Right renal cortex interstitium (tissue), 3 donors: ENCODE data around the gene KICS2. TPM values are rescaled to one million over a fixed set of nuclear protein-coding genes. Genes with fewer than 3 reads are reported as not detected.

ENCODE experiments used
- DNase-seq, 3 donors: peaks; one replicate each; pipeline ENCODE4 v3.0.0-alpha.2; 2013; ENCODE audit warnings: low read depth in 3 of 3, low spot score in 2 of 3
- polyA plus RNA-seq, 3 donors: library from polyadenylated mRNA; unstranded; fragments of 120-200 nt; gene quantifications; one replicate each; pipeline ENCODE4 v1.2.1, GENCODE V29; 2013; ENCODE audit not compliant: insufficient read length in 3 of 3

The KICS2 gene
- polyA plus RNA-seq, result 1 to 10 TPM; 5.0 TPM

GRCh38 chr12:64222009-64222765 lies at the start of gene KICS2:
TSS of gene KICS2 (minus strand) at chr12:64222296. CDS start at chr12:64222237, 59 bp downstream.
- peak; percentile 82 to 89 (median 87) for DNase-seq

- DNase-seq, result no peak
These were observed 48.3 kb upstream of the KICS2 start for GRCh38 chr12:64270411-64270810.

- DNase-seq, result no peak
These were observed 47.1 kb upstream of the KICS2 start for GRCh38 chr12:64269161-64269560.

- DNase-seq, result no peak
These were observed 46.3 kb upstream of the KICS2 start for GRCh38 chr12:64268409-64268808.

GRCh38 chr12:64265839-64266238 lies 43.7 kb upstream of the KICS2 start:
- DNase-seq, result no peak

- no peak for DNase-seq
These were observed 39.7 kb upstream of the KICS2 start for GRCh38 chr12:64261813-64262212.

GRCh38 chr12:64258576-64258975 lies 36.5 kb upstream of the KICS2 start:
- DNase-seq, result no peak

GRCh38 chr12:64256166-64256800 lies 34.2 kb upstream of the KICS2 start:
- peak; percentile 52 to 57 (median 52) for DNase-seq

GRCh38 chr12:64255249-64255648 lies 33.2 kb upstream of the KICS2 start:
- no peak for DNase-seq

GRCh38 chr12:64253356-64253755 lies 31.3 kb upstream of the KICS2 start:
- DNase-seq, result no peak

- DNase-seq, result no peak
These were observed 30.6 kb upstream of the KICS2 start for GRCh38 chr12:64252681-64253080.

GRCh38 chr12:64243809-64244208 lies 21.7 kb upstream of the KICS2 start:
- DNase-seq, result no peak

- no peak for DNase-seq
These were observed 18.7 kb upstream of the KICS2 start for GRCh38 chr12:64240781-64241180.

GRCh38 chr12:64237382-64237781 lies 15.3 kb upstream of the KICS2 start:
- DNase-seq, result no peak

GRCh38 chr12:64236549-64236948 lies 14.5 kb upstream of the KICS2 start:
- DNase-seq, result no peak

- DNase-seq, result no peak
These were observed 10.1 kb upstream of the KICS2 start for GRCh38 chr12:64232196-64232595.

GRCh38 chr12:64229796-64230195 lies 7.7 kb upstream of the KICS2 start:
- DNase-seq, result no peak

GRCh38 chr12:64229240-64229639 lies 7.1 kb upstream of the KICS2 start:
- DNase-seq, result no peak

- no peak for DNase-seq
These were observed 3.5 kb upstream of the KICS2 start for GRCh38 chr12:64225626-64226025.

GRCh38 chr12:64221651-64222008 lies 466 bp downstream of the KICS2 start:
- peak; percentile 60 to 76 (median 64) for DNase-seq

GRCh38 chr12:64220046-64220445 lies 2.0 kb downstream of the KICS2 start:
- no peak for DNase-seq

GRCh38 chr12:64219145-64219544 lies 3.0 kb downstream of the KICS2 start:
- DNase-seq, result no peak
